HEK293T (cell line): ENCODE data around the gene GHRL.

ENCODE experiments used
- CTCF ChIA-PET: fragments of 350-600 bp; formaldehyde crosslinking; extraction: SDS; loops from one replicate; lab custom pipeline; 2021; ENCODE audit warnings: antibody characterized with exemption, inconsistent platforms; lab: Yijun Ruan, JAX
- POLR2A ChIA-PET: fragments of 350-600 bp; formaldehyde crosslinking; extraction: SDS; loops from one replicate; lab custom pipeline; 2020; ENCODE audit warnings: antibody characterized with exemption, inconsistent platforms; lab: Yijun Ruan, JAX
- DNase-seq: peaks from one replicate; pipeline ENCODE4 v3.0.0; 2012; ENCODE audit warnings: mixed read lengths; ENCODE audit errors: extremely low spot score
- ARNT ChIP-seq: fragments of 450-650 bp; IDR thresholded peaks from 2 replicates; pipeline ENCODE4 v1.6.1; 2017; ENCODE audit warnings: mild to moderate bottlenecking
- BHLHE40 ChIP-seq: fragments of 450-650 bp; IDR thresholded peaks from 2 replicates; pipeline ENCODE4 v1.6.1; 2016; ENCODE audit warnings: mild to moderate bottlenecking, moderate library complexity, borderline replicate concordance
- CTBP1 ChIP-seq: fragments of 450-650 bp; IDR thresholded peaks from 2 replicates; pipeline ENCODE4 v1.6.1; 2016; ENCODE audit warnings: borderline replicate concordance
- ELF4 ChIP-seq: fragments of 450-650 bp; IDR thresholded peaks from 2 replicates; pipeline ENCODE4 v1.6.1; 2017; ENCODE audit warnings: antibody characterized with exemption
- FOXA1 ChIP-seq: fragments of 450-650 bp; IDR thresholded peaks from 2 replicates; pipeline ENCODE4 v1.6.1; 2016; ENCODE audit warnings: mild to moderate bottlenecking
- FOXK2 ChIP-seq: fragments of 450-650 bp; IDR thresholded peaks from 2 replicates; pipeline ENCODE4 v1.6.1; 2016; ENCODE audit warnings: mild to moderate bottlenecking
- FOXM1 ChIP-seq: fragments of 450-650 bp; IDR thresholded peaks from 2 replicates; pipeline ENCODE4 v1.6.1; 2017; ENCODE audit warnings: mild to moderate bottlenecking, borderline replicate concordance
- HDGF ChIP-seq: fragments of 450-650 bp; IDR thresholded peaks from 2 replicates; pipeline ENCODE4 v1.6.1; 2017; ENCODE audit warnings: antibody characterized with exemption, borderline replicate concordance
- L3MBTL2 ChIP-seq: fragments of 450-650 bp; conservative IDR thresholded peaks from 2 replicates; pipeline ENCODE4 v1.6.1; 2016; ENCODE audit warnings: mild to moderate bottlenecking
- LEF1 ChIP-seq: fragments of 450-650 bp; IDR thresholded peaks from 2 replicates; pipeline ENCODE4 v1.6.1; 2017; ENCODE audit warnings: mild to moderate bottlenecking, borderline replicate concordance
- NFRKB ChIP-seq: fragments of 450-650 bp; IDR thresholded peaks from 2 replicates; pipeline ENCODE4 v1.6.1; 2016; ENCODE audit warnings: mild to moderate bottlenecking, moderate library complexity
- SP1 ChIP-seq: fragments of 450-650 bp; IDR thresholded peaks from 2 replicates; pipeline ENCODE4 v1.6.1; 2017
- SUZ12 ChIP-seq: fragments of 450-650 bp; IDR thresholded peaks from 2 replicates; pipeline ENCODE4 v1.6.1; 2016; ENCODE audit warnings: mild to moderate bottlenecking
- TARDBP ChIP-seq: fragments of 450-650 bp; IDR thresholded peaks from 2 replicates; pipeline ENCODE4 v1.6.1; 2016
- ZNF384 ChIP-seq: fragments of 450-650 bp; IDR thresholded peaks from 2 replicates; pipeline ENCODE4 v1.6.1; 2016
- TF ChIP-seq, protein P1 (sequence below): fragments of 450-650 bp; IDR thresholded peaks from 2 replicates; pipeline ENCODE4 v1.6.1; 2016

GHRL gene

DNA sequence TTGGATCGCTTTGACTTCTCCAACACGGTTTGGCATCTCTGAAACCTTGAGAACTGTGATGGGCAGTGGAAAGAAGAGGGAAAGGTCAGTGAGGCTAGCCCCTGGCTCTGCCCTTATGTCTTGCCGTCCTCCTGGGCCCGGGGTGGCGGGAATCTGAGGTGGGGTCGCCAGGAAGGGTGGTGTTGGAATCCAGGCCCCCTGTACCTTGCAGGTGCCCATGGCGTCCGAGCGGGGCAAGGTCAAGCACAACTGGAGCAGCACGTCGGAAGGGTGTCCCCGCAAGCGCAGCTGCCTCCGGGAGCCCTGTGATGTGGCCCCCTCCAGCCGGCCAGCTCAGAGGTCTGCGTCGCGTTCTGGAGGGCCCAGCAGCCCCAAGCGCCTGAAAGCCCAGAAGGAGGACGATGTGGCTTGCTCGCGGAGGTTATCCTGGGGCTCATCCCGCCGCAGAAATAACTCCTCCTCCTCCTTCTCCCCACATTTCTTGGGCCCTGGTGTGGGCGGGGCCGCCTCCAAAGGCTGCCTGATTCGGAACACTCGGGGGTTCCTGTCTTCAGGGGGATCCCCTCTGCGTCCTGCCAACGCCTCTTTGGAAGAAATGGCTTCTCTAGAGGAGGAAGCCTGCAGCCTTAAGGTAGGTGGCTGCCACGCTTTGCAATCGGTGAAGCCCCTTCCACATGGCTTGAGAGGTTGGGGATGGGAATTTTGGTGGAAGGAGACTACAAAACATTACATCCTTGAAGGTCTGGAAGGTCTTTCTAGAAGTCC lies 43.6 kb downstream of the GHRL start:
- CTCF ChIA-PET: interaction anchor here (0.9 to 2.1 kb wide), 2 partner anchors 14 to 15 kb away, joined by 3 to 7 read pairs; no protein-coding TSS in a partner anchor
- TF ChIP-seq NFRKB (no peak), L3MBTL2 (peak; percentile 34)
- POLR2A ChIA-PET: interaction anchor here (2.0 kb wide), 1 partner anchor 107 kb away, joined by 10 read pairs; the partner anchor contains the start of gene VHL
- peak; percentile 28 for DNase-seq

GRCh38 chr3:10248184-10248983 lies 44.4 kb downstream of the GHRL start, which contains the start of gene TATDN2:
Gene TATDN2, plus strand, starts transcription at chr3:10248459. Its CDS starts 742 bp downstream, at chr3:10249201.
- ChIA-PET CTCF (interaction anchor here (1.0 to 2.1 kb wide), 2 partner anchors 15 to 26 kb away, joined by 3 to 7 read pairs; no protein-coding TSS in a partner anchor), POLR2A (interaction anchor here (0.6 to 2.0 kb wide), 10 partner anchors 13 to 628 kb away, joined by 3 to 10 read pairs (median 4); partner anchors contain the start of genes SEC13 and VHL)
- DNase-seq: peak; percentile 98
- TF ChIP-seq FOXK2 (no peak), ELF4 (no peak), FOXM1 (peak; percentile 58; the same call in 1 of the 2 replicates), NFRKB (peak; percentile 76), ZNF384 (no peak), BHLHE40 (no peak), TARDBP (no peak), CTBP1 (no peak), LEF1 (peak; percentile 86; the same call in 1 of the 2 replicates), SP1 (no peak), L3MBTL2 (peak; percentile 98), HDGF (peak; percentile 93; the same call in 1 of the 2 replicates), ARNT (0 out of 2 replicates have a peak, but pooled peaks have one; percentile 34), SUZ12 (no peak), FOXA1 (no peak)
- TF ChIP-seq, protein P1, sequence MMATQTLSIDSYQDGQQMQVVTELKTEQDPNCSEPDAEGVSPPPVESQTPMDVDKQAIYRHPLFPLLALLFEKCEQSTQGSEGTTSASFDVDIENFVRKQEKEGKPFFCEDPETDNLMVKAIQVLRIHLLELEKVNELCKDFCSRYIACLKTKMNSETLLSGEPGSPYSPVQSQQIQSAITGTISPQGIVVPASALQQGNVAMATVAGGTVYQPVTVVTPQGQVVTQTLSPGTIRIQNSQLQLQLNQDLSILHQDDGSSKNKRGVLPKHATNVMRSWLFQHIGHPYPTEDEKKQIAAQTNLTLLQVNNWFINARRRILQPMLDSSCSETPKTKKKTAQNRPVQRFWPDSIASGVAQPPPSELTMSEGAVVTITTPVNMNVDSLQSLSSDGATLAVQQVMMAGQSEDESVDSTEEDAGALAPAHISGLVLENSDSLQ: no peak

GRCh38 chr3:10247679-10248183 lies 45.0 kb downstream of the GHRL start:
- POLR2A ChIA-PET: interaction anchor here (0.6 to 2.0 kb wide), 10 partner anchors 13 to 627 kb away, joined by 3 to 10 read pairs (median 4); partner anchors contain the start of genes SEC13 and VHL
- CTCF ChIA-PET: interaction anchor here (0.6 to 2.1 kb wide), 3 partner anchors 16 to 27 kb away, joined by 3 to 7 read pairs (median 4); no protein-coding TSS in a partner anchor
- peak; percentile 58; the same call in 1 of the 2 replicates for TF ChIP-seq ZNF384
- TF ChIP-seq FOXM1: no peak
- no peak for DNase-seq

DNA sequence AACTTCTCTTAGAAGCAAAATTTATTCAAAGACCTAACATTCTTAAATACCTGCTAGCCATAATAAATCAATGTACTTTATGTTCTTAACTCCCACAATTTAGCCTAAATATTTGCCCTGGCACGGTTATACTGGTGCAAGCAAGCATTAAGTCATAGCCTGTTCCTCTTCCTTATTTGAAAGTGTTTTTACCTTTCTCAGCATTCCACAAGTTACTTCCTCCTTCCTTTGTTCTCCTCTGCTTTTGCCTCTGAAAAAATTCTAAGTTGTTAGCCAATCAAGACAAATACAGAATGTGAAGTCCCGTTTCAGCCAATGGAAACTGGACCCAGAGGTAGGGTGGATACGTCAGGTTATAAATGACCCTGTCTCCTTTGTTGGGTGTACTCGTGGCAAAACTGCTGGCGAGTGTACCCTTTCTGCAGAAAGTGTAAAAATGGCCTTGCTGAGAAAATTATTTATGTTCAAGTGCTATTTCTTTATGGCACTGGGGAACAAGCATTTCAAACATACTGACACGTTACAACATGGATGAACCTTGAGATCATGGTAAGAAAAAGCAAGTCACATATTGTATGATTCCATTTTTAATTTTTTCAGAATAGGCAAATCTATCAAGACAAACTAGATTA lies 47.5 kb downstream of the GHRL start:
- POLR2A ChIA-PET: no interaction called here
- CTCF ChIA-PET: no interaction called here
- no peak for DNase-seq
- TF ChIP-seq L3MBTL2 (no peak), ARNT (no peak), ELF4 (no peak)
- TF ChIP-seq, protein P1: no peak

DNA sequence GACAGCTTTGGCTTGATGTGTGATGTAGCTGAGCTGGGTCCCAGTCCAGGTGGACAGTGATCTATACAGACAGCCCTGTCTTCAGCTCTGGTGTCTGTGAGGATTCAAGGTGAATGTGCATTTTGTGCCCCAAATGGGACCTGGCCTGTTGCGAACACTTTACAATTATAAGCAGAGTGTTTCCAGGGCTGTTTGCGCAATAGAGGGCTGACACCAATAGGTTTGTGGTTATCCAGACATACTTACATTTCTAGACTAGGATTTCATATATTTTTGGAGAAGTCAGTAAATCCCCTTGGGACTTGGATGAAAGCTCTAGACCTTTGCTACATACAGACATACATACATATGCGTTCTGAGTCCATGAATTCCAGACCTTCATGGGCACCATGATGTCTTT lies 48.7 kb downstream of the GHRL start:
- ChIA-PET CTCF (interaction anchor here (0.7 kb wide), 1 partner anchor 321 kb away, joined by 4 read pairs; no protein-coding TSS in a partner anchor), POLR2A (no interaction called here)
- DNase-seq: no peak
- TF ChIP-seq NFRKB (no peak), SUZ12 (no peak), SP1 (no peak), FOXK2 (no peak), BHLHE40 (no peak), ARNT (no peak), HDGF (no peak), CTBP1 (no peak), ZNF384 (no peak), L3MBTL2 (no peak), ELF4 (no peak), TARDBP (no peak)
- TF ChIP-seq, protein P1: no peak
